Astrocyte of the spinal cord (primary cell): ENCODE data around the gene MKRN1.

Experiments
- DNase-seq: peaks from one replicate; pipeline ENCODE4 v3.0.0; 2011; ENCODE audit warnings: low read depth, low spot score
- H3K4me3 ChIP-seq: 2 replicates; pipeline ENCODE4 v1.5.1; 2011; ENCODE audit warnings: low read depth, mild to moderate bottlenecking, low read length, moderate library complexity
- in situ Hi-C: cut with HindIII; loops from 2 replicates; pipeline ENCODE4 v1.10.0; 2017; ENCODE audit warnings: low sequenced_read_pairs
- TF ChIP-seq, protein P1 (sequence below): IDR thresholded peaks from 2 replicates; pipeline ENCODE4 v1.5.1; 2012; ENCODE audit warnings: low read depth, mild to moderate bottlenecking, low read length, inconsistent platforms

Gene MKRN1

DNA sequence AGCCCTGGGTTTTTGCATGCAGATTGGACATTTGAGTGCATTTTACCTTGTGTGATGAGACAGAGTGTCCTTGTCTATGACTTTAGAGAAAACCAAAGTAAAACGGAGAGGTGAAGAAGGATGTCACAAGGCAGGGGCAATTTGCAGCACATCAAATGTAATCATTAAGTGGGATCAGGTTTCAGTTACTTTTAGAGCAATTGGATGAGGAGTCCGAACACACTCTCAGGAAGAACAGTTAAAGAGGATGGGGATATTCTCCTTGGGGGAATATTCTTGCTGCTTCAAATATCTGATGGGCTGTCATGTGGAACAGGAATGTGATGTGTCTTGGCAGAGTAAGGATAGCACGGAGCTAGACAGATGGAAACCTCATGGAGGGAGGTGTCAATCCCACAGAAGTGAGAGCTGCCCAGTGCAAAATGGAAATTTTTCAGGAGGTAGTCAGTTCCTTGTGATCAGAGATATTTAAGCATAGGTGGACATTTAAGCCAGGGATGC, 74.7 kb downstream of the MKRN1 start:
- in situ Hi-C loops, result no loop called here
- H3K4me3 ChIP-seq, result no peak overlapping the region
- DNase-seq, result no peak
- TF ChIP-seq, protein P1, sequence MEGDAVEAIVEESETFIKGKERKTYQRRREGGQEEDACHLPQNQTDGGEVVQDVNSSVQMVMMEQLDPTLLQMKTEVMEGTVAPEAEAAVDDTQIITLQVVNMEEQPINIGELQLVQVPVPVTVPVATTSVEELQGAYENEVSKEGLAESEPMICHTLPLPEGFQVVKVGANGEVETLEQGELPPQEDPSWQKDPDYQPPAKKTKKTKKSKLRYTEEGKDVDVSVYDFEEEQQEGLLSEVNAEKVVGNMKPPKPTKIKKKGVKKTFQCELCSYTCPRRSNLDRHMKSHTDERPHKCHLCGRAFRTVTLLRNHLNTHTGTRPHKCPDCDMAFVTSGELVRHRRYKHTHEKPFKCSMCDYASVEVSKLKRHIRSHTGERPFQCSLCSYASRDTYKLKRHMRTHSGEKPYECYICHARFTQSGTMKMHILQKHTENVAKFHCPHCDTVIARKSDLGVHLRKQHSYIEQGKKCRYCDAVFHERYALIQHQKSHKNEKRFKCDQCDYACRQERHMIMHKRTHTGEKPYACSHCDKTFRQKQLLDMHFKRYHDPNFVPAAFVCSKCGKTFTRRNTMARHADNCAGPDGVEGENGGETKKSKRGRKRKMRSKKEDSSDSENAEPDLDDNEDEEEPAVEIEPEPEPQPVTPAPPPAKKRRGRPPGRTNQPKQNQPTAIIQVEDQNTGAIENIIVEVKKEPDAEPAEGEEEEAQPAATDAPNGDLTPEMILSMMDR, result no peak

DNA sequence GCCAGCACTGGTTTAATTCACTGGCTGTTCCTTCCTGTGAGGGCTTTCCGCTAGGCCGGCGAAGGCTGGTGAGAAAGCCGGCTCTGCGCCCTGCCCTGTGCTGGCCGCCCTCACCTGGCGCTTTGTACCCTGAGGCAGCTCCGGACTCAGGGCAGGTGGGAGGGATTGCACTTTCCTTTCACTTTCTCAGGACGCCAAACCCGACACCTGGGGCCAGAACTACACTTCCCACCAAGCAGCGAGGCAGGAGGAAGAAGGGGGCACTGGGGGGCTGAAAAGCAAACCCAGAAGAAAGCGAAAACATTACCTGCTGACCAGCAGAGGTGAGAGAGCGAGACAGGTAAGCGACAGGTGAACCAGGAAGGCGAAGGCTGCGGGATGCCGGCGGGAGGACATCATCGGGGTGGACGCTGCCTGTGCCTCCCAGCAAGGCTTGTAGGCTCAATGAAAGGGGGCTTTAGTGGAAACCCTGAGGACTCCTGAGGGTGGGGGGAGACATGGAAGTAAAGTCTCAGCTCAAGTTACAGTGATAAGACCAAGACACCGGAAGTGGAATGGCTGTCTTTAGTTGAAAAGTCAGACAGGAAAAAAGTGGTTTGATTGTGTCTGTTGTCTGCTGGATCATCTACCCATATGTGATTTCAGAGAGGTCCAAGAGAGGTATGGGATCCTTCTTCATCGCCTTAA, 75.3 kb downstream of the MKRN1 start, which contains the start of gene RAB19:
RAB19 (plus strand) TSS at position 181 of the 687 bp plus-strand sequence. CDS start 3,589 bp downstream, outside the sequence.
- TF ChIP-seq, protein P1, result no peak
- no peak for DNase-seq
- peak within 1 kb of the TSS; percentile 28 for H3K4me3 ChIP-seq
- in situ Hi-C loops, result no loop called here
